ENCODE data around the gene CPXM1. TPM values are rescaled to one million over a fixed set of nuclear protein-coding genes. Genes with fewer than 3 reads are reported as not detected.

Gene CPXM1
- polyA plus RNA-seq, 3 donors = 206 to 281 (median 225) TPM

DNA sequence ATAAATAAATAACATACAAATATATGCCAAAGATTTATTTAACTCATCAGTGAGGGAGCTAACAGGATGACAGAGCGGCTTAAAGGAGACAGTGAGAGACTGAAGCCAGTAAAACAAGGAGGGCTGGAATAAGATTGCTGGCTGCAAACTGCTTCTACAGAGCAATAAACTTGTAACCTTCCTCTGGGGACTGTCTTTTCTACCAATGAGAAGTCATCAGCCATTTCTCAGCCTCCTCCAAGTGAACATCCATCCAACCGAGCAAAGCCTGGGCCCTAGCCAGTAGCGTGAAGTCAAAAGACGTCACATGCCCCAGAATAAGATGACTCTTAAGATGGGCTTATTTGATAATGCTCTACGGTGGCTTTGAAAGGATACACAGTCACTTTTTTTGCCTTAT lies 42.5 kb downstream of the CPXM1 start:
- DNase-seq (ENCODE audit: extremely low read depth in 1 of 11, low read depth in 9 of 11, low spot score in 4 of 11) = no peak

DNA sequence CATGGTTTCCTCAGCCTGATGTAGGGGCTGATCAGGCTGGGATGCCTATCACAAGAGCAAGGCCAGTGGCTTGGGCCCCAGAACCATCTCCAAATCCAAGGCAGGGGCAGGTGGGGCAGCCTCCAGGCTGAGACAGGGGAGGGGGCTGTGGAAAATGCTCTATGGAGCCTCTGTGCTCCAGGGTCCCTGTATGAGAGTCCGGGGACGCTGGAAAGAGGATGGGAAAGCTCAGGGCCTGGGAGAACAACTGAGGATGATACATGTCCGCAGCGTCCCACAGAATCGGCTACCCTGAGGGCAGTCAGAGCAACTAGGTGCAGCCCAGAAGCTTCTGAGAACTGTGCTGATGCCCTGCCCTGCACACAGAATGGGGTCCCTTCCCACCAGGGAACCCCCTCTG lies 43.4 kb downstream of the CPXM1 start:
- no peak for DNase-seq (ENCODE audit: extremely low read depth in 1 of 11, low read depth in 9 of 11, low spot score in 4 of 11)

DNA sequence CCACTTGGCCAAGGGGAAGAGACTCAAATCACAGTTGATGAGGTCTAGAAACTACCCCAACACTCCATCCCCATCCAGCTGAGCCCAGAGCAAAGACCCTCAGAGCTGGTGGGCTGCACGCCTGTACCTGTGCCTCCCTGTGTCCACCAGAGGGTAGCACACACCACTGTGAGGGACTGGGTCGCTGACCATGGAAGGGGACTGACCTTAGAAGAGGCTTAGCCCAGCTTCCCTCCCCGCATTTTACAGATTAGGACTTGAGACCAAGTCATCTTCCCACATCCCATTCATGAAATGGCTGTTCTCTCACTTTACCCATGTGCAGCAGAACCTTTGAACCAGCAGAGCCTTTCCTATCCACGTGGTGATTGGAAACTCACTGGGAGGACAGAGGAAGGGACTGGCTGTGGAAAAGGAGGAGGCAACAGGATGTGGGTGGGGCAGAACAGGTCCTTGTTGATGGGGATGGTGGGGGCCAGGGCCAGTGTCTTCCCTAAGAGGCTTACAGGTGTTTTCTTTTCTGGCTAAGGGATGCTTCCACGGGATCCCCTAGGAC lies 44.3 kb downstream of the CPXM1 start:
- peak in 3 of 11 donors; percentile 24 to 46 (median 45) for DNase-seq (ENCODE audit: extremely low read depth in 1 of 11, low read depth in 9 of 11, low spot score in 4 of 11)

DNA sequence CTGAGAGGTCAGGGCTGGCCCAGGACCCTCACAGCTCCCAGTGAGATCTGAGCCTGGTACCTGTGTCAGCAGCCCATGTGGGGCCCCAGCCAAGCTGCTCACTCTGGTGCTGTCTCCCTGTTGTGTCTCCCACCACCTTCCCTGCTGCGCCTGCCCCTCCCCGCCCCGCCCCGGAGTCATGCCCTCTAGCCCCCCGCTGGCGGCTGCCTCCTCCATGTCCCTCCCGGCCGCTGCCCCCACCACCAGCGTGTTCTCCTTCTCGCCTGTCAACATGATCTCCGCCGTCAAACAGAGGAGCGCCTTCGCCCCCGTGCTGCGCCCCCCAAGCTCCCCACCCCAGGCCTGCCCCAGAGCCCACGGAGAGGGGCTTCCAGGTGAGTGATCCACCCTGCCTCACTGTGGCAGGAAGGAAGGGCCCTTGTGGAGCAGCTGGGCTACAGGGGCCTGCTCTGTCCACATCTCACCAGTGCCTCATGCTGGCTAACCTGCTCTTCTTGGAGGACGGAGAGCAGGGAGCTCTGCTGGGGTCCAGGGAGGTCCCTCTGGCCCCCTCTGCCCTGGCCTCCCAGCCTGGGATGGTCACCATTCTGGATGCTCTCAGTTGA lies 44.9 kb downstream of the CPXM1 start:
- no peak for DNase-seq (ENCODE audit: extremely low read depth in 1 of 11, low read depth in 9 of 11, low spot score in 4 of 11)

DNA sequence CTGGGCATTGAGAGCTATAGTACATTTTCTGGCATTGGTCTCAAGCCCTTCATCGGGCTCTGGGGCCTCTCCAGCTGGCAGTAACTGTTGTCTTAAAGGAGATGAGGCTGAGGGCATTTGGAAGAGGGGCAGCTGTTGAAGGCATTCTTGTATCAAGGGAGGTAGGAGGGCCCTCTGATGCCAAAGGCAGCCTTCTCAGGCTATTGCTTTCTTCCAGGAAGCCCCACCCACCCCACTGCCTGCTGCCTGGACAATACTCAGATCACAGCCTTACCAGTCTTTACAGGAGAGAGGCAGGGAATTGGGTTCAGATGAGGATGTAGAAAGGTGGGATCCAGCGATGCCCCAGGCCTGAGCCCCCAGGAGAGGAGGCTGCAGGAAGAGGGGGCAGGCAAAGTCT lies 46.0 kb downstream of the CPXM1 start:
- no peak for DNase-seq (ENCODE audit: extremely low read depth in 1 of 11, low read depth in 9 of 11, low spot score in 4 of 11)

DNA sequence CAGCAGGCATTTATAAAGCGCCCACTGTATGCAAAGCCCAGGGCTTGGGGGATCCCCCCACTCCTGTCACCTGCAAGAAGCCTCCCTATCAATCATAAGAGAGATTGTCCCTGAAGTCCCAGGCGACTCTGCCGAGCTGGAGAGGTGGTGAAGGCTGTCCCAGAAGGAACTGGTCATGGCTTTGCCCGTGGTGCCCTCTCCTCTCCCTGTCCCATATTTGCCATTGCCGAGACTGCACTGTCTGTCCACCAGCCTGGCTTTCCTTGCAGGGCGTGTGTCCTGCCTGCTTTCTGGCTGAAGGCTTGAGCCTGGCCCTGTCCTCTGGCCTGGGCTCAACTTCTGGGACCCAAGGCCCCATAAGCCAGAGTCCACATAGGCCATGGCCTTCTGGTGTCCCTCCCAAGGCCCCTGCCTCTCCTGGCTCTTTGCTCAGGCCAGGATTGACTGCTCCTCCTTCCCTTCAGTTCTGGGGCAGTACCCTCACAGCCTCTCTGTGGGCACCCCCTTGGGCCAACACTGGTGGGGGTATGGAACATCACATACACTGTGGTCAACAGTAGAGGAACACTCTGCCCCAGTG lies 46.9 kb downstream of the CPXM1 start:
- no peak for DNase-seq (ENCODE audit: extremely low read depth in 1 of 11, low read depth in 9 of 11, low spot score in 4 of 11)

DNA sequence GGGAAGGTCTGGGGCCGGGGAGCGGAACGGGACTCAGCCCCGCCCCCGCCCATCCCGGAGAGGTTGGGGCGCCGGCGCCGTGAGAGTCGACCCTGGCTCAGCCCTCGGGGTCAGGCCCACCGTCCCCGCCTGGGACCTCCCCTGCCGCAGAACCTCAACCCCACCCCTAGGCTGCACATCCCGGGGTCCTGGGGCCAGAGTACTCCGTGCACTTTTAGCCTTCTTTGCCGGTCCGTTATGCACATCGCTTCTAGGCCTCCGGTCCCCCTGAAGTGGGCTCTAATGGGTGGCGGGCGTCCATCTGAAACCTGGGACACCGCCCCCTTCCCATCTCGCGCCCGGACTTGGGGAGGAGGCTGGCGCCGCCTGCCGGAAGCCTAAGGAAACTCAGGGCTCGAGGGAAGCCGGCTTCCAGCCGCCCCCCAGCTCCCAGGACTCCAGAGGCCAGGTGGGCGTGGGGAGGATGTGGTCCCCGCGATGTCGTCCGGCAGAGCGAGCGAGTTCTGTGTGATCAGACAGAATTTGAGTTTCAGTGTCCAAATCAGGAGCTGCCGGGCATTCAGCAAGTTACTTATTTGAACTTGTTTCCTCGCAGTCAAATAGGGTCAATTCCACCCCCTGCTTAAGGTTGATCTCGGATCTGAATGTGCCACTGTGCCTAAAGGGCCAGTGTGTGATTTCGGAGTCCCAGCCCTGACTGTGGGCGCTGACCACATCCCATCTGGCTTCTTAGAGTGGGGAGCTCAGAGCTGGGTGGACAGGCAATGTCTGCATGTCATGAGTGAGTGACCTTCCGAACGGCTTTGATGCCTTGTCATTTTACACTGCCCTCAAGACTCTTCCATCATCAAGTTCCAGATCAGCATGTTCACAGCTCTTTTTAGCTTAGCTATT lies 47.6 kb downstream of the CPXM1 start:
- peak in 2 of 11 donors; percentile 22 to 27 for DNase-seq (ENCODE audit: extremely low read depth in 1 of 11, low read depth in 9 of 11, low spot score in 4 of 11)

- no peak for DNase-seq (ENCODE audit: extremely low read depth in 1 of 11, low read depth in 9 of 11, low spot score in 4 of 11)
Measured at GRCh38 chr20:2751878-2752566, 48.4 kb downstream of the CPXM1 start.

GRCh38 chr20:2751347-2751877 lies 49.0 kb downstream of the CPXM1 start:
- DNase-seq (ENCODE audit: extremely low read depth in 1 of 11, low read depth in 9 of 11, low spot score in 4 of 11) = no peak

DNA sequence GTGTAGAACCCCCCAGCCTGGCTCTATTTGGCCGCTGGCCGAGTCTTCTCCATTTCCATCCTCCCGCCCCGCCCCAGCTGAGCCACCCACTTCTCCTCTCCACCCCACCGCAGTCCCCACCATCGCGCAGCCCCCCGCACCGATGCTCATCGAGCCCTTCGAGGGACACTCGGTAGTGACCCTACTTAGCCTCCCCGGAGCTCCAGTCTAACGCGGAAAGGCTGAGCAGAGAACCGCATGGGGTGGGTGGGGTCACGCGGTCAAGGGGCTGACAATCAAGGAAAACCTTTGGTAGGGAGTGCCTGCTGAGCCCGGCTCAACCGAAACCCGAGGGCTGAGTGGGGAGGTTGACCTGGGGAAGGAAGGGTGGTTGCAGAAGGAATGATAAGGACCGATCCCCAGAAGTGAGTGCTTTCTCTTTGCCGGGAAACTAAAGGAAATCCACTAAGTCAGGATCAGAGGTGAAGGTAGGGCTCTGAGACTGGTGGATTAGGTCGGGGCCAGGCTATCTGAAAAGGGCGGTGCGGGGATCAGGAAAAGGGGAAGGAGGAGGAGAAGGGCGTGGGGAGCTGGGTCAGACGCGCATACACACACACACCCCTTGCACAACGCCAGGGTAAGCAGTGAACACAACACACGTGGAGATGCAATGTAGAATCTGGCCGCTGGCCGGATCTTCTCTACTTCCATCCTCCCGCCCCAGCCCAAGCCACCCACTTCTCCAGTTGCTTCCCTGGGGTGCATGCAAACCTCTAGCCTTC lies 49.8 kb downstream of the CPXM1 start:
- no peak for DNase-seq (ENCODE audit: extremely low read depth in 1 of 11, low read depth in 9 of 11, low spot score in 4 of 11)

GRCh38 chr20:2749951-2750490 lies 50.4 kb downstream of the CPXM1 start:
- no peak for DNase-seq (ENCODE audit: extremely low read depth in 1 of 11, low read depth in 9 of 11, low spot score in 4 of 11)

DNA sequence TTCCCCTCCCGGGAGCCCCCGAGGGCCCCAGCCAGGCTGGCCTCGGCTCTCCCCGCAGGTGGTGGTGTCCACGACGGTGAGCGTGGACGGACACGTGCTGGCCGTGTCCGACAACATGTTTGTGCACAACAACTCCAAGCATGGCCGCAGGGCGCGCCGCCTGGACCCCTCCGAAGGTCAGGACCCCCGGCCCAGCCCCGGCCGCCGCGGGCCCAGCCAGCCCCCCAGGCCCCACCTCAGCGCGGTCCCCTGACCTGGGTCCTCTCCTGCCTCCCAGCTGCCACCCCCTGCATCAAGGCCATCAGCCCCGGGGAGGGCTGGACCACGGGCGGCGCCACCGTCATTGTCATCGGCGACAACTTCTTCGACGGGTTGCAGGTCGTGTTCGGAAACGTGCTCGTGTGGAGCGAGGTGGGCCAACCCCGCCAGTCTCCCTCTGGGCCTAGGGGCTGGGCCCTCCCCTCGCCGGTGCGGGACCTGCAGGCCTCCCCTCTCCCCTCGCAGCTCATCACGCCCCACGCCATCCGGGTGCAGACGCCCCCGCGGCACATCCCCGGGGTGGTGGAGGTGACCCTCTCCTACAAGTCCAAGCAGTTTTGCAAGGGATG lies 51.0 kb downstream of the CPXM1 start:
- DNase-seq (ENCODE audit: extremely low read depth in 1 of 11, low read depth in 9 of 11, low spot score in 4 of 11) = no peak

DNA sequence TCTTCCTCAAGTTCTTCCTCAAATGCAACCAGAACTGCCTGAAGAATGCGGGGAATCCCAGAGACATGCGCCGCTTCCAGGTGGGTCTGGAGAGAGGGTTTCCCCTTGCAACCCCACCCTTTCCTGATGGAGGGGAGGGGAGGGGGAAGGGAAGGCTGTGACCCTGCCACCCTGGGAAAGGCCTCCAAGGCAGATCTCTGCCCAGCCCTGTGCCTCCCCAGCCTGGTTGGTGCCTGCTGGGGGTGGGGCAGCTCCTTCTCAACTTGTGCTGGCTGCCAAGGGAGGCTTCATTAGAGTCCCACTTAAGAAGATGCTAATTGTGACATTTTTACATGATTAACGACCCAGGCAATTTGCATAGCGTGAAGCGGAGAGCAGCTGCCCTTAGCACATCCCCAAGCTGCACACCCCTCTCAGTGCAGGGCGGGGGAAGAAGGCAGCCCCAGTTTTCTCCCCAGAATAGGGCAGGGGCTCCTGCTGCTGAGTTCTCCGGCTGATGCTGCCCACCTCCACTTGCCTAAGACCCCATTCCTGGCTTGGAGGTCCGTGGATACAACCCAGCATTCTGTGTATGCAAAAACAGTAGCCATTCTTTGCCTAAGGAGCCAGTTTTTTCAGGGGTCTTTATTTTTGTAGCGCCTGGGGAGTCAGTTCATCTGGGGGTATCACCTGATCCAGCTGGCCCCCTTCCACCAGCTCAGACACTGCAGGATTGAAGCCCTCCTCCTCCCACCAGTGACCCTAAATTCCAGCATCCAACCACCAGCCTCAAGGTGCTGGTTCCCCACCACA lies 51.7 kb downstream of the CPXM1 start:
- no peak for DNase-seq (ENCODE audit: extremely low read depth in 1 of 11, low read depth in 9 of 11, low spot score in 4 of 11)

- no peak for DNase-seq (ENCODE audit: extremely low read depth in 1 of 11, low read depth in 9 of 11, low spot score in 4 of 11)
Measured at GRCh38 chr20:2747676-2748235, 52.7 kb downstream of the CPXM1 start.

- DNase-seq (ENCODE audit: extremely low read depth in 1 of 11, low read depth in 9 of 11, low spot score in 4 of 11) = no peak
Measured at GRCh38 chr20:2746636-2747265, 53.7 kb downstream of the CPXM1 start.

DNA sequence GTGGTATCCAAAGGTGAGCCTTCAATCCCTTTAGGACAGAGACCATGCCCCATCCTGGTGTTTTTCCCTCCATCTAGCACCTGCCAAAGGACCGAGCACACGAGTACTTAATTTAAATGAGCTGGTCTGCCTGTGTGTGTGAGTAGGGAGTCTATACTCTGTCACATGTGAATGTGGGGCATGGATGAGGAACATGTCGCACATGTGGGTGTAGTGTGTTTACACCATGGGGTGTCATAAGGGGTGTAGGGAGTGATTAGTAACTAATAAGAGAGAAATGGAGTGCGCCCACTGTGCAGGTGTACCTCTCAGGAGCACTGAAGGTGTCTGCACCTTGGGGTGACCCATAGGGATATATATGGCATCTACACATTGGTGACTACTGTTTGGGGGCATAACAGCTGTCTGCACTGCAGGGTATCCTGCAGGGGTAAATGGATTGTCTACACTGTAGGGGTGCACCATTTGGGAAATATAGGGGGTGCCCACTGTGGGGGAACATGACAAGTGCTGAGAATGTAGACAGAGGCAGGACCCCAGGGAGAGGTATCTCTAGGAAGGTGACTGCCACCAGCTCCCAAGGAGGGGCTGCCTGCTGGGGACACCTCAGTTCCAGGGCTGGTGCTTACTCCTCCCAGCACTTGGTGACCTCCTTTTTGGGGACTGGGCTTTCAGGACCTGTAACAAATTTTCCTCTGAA lies 54.3 kb downstream of the CPXM1 start:
- no peak for DNase-seq (ENCODE audit: extremely low read depth in 1 of 11, low read depth in 9 of 11, low spot score in 4 of 11)

All from renal cortex interstitium (tissue), 11 donors.